Right renal cortex interstitium (tissue), 3 donors: Measurements from ENCODE around the gene ATP10D. TPM values are rescaled to one million over a fixed set of nuclear protein-coding genes. Genes with fewer than 3 reads are reported as not detected.
"Not testable (repeated sequence)": the region's sequence is repeated elsewhere in the genome, so short reads cannot be mapped to it uniquely, and the experiment has no call there.

ENCODE experiments used
- DNase-seq, 3 donors: peaks; one replicate each; pipeline ENCODE4 v3.0.0-alpha.2; 2013; ENCODE audit warnings: low read depth in 3 of 3, low spot score in 2 of 3
- polyA plus RNA-seq, 3 donors: library from polyadenylated mRNA; unstranded; fragments of 120-200 nt; gene quantifications; one replicate each; pipeline ENCODE4 v1.2.1, GENCODE V29; 2013; ENCODE audit not compliant: insufficient read length in 3 of 3

ATP10D gene
- polyA plus RNA-seq, 3 donors = 46.1 to 50.3 (median 49.6) TPM

DNA sequence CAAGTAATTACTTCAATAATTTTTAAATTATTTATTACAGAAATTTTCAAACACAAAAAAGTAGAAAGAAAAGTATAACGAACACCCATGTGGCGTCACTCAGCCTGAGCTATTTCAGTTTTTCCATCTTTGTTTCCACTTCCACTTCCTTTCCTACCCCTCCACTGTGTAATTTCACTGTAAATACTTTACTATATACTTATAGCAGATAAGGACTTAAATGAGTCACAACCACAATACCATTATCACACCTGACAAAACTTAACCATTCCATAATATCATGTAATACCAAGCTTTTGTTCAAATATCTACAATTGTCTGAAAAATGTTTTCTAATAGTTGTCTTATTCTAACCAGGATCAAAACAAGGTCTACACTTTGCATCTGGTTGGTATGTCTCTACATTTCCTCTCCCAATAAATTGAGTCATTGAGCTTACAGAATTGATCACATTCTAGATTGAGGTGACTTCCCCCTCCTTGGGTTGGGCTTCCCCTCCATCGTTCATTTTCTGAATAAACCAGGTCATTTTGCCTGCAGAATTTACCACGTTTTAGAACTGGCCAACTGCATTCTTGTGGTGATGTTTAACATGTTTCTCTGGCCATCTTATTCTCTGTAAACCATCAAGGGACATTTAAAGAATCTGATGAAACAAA lies 48.7 kb downstream of the ATP10D start:
- no peak for DNase-seq

DNA sequence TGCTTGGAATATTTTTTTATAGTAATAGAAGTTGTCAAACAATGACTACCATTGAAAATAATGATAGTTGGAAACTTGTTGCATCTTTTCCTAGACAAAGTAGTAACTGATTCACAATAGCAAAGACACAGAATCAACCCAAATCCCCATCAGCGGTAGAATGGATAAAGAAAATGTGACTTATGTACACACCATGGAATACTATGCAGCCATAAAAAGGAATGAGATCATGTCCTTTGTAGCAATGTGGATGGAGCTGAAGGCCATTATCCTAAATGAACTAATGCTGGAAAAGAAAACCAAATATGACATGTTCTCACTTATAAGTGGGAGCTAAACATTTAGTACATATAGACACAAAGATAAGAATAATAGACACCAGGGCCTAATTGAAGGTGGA lies 49.7 kb downstream of the ATP10D start:
- DNase-seq = no peak

DNA sequence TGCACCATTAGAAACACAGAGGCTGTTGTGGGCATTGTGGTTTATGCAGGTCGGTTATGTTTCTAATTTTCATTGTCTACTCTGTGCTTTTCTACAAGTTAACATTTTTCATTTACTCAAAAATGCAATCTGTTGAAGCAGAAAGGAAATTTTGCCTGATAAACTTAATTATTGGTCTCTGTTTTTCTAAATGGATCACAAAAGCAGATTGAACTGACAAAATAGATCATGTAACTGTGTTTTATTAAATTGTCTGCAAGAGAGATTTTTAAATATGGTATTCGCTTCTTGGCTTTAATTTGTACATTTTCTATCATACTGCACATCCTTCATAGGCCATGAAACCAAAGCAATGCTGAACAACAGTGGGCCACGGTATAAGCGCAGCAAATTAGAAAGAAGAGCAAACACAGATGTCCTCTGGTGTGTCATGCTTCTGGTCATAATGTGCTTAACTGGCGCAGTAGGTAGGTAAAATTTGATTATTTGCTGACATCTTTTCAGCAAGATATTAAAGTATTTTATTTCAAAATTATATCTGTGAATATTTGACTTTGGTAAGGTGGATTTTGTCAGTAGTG lies 50.6 kb downstream of the ATP10D start:
- DNase-seq = no peak

DNA sequence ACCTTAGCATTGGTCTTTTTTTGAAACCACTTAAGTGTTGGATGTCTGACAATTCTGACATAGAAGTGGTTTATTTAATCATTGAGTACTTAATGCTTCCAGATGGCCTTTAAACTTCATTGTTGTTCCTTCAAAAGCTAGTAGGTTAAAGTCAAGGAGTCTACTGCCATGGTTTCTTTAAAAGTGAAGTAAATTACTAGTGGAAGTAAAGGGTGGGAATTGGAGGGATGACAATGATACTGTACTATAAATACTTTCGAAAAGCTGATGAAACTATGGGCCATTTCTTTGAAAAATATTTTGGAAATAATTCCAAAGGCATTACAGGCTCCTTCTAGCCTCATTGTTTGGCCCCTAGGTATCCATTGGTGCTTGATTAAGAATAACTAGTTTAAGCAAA lies 51.9 kb downstream of the ATP10D start:
- no peak for DNase-seq

- DNase-seq = no peak
Measured at GRCh38 chr4:47538111-47538824, 53.2 kb downstream of the ATP10D start.

DNA sequence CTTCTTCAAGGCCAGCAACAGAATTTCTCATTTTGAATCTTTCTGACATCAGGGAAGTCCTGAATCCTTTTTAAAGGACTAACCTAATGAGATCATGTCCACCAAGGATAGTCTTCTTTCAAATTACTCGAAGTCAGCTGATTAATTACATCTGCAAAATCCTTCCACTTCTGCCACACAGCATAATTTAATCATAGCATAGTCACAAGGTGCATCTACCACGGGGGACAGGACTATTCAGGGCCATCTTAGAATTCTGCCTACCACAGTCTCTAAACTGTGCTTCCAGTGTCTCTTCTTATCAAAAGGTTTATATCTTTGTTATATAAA lies 53.7 kb downstream of the ATP10D start:
- DNase-seq = no peak

GRCh38 chr4:47542640-47543039 lies 57.6 kb downstream of the ATP10D start:
- DNase-seq = not testable (repeated sequence)

- no peak for DNase-seq
Measured at GRCh38 chr4:47543331-47543730, 58.3 kb downstream of the ATP10D start.

DNA sequence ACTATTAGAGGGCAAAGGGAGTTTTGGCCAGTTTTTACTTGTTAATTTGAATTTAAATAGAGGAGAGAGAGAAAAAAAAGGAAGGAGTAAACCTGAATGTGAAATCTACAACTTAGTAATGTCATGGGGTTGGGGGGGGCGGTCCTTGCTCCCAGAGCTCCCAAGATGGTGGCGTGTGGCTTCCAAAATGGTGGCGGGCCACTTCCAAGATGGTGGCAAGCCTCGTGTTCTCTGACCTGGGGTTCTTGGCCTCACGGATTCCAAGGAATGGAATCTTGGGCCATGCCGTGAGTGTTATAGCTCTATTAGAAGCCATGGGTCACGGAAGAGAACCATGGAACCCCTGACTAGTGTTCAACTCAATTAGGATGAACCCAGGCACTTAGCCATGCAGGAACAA lies 65.3 kb downstream of the ATP10D start:
- DNase-seq = not testable (repeated sequence)

DNA sequence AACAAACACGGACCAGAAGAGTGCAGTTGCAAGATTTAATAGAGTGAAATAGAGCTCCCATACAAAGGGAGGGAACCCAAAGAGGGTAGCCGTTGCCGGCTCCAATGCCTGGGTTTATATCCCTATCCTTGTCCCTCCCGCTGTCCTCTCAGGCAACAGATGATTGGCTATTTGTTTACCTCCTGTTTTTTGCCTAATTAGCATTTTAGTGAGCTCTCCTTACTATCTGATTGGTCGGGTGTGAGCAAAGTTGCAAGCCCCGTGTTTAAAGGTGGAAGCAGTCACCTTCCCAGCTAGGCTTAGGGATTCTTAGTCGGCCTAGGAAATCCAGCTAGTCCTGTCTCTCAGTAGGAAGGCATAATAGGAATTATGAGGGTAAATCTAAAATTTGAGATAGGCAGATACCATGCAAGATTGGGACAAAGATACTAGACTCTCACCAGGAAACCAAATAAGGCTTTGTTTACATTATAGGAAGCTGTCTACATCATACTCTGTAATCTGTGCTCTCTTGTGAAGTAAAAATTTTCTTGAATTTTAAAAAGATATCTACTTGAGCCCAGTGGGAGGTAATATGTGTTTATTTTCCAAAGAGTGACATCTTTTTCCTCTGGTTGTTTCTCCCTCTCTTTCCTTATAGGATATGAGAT lies 65.9 kb downstream of the ATP10D start:
- DNase-seq = no peak

DNA sequence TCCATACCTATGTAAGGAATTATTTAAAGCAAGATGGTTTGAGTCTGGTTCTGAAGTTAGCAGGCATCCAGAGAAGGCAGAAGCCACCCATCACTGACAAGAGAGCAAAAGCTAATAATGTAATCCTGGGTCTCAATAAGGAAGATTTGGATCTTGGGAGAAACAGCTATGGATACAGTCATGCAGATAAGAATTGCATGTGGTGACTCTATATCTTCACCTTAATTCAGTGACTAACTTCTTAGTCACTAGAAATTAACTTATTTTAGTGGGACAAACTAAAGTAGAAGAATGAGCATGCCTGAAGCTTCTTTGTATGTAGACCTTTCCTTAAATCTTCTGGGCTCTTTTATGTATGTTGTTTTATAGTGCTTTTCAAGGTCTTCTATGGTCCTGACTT lies 66.6 kb downstream of the ATP10D start:
- DNase-seq = no peak

- no peak for DNase-seq
Measured at GRCh38 chr4:47553329-47554125, 68.5 kb downstream of the ATP10D start.

DNA sequence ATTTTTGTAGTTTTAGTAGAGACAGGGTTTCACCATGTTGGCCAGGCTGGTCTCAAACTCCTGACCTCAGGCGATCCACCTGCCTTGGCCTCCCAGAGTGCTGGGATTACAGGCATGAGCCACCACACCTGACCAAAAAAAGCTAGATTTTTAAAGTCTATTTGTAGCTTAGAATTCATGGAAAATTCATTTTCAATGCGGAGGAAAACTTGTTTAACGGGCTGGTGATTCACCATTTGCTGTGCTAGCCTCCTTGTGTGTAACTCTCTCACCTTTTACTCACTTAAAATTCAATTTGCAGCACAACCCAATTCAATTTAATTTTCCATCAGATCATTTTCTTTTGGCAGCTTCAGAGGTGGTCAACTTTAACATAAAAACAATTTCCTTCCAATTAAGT lies 70.8 kb downstream of the ATP10D start:
- DNase-seq = not testable (repeated sequence)

DNA sequence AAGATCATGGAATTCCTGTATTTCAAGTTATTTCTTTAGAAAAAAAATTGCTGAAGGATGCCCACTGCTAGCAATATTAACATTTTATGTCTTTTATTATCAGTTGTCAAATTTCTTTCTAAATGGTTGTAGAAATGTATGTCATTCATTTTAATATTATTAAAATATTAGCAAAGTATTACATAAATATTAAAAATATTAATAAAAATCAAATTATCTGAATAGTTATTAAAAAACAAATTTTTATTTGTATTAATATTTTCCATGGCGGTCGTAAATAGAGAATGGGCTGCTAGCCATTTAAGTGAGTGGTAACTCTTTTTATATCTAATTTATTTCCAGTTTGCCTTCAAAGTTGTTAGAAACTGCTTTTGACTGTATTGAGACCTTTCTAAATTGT lies 72.2 kb downstream of the ATP10D start:
- no peak for DNase-seq

DNA sequence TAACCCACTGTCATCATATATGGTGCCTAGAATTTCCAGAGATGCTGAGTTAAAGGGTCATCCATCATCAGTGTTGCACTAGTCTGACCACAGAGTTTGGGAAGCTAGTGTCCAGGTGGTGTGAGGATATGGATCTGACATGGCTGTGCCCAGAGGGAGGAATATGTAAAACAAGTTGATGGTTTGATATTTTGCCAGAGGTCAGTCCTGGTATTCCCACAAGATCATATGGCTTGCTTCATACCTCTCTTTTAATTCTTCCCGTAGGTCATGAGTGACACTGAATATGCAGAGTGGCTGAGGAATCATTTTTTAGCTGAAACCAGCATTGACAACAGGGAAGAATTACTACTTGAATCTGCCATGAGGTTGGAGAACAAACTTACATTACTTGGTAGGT lies 75.6 kb downstream of the ATP10D start:
- DNase-seq = no peak

- DNase-seq = no peak
Measured at GRCh38 chr4:47561331-47561730, 76.3 kb downstream of the ATP10D start.

- DNase-seq = no peak
Measured at GRCh38 chr4:47562297-47562696, 77.2 kb downstream of the ATP10D start.

- DNase-seq = no peak
Measured at GRCh38 chr4:47566566-47566965, 81.5 kb downstream of the ATP10D start.

- no peak for DNase-seq
Measured at GRCh38 chr4:47566969-47567368, 81.9 kb downstream of the ATP10D start.

- no peak for DNase-seq
Measured at GRCh38 chr4:47567511-47567910, 82.4 kb downstream of the ATP10D start.

DNA sequence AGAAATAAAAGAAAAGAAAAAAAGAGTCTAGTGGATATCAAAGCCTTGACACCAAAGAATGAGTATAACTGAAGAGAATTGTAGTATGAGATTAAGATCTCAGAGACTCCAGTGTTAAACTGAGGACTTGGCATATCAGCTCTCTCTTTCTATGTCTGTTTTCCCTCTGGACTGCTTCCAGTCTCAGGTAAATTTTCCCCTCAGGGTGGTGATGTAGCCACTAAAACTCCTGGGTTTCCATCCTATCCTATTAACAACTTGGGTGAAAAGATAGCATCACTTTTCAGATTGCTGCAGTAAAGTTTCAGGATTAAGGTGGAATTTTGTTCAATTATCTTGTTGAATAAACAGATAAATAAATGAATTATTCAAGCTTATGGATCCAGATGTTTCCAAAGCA lies 85.7 kb downstream of the ATP10D start:
- no peak for DNase-seq
